HepG2 (cell line): ENCODE results near the gene PPM1F. TPM values are rescaled to one million over a fixed set of nuclear protein-coding genes. Genes with fewer than 3 reads are reported as not detected.

Source experiments
- ATAC-seq: fragments of 200-7000 bp; cut with Tn5 transposase; 3 replicates; pipeline ENCODE4 v1.9.1; 2020; ENCODE audit warnings: mild to moderate bottlenecking, moderate library complexity
- BruUV-seq: library from RNA; stranded (reverse); fragments of 400-500 nt; replicated peaks from 2 replicates; lab custom pipeline; 2021; lab: Mats Ljungman, UMichigan
- CTCF ChIA-PET: fragments of 300-600 bp; formaldehyde crosslinking; extraction: SDS; loops from one replicate; lab custom pipeline; 2021; ENCODE audit warnings: low total read pairs, inconsistent platforms, low intra/inter-chr PET ratio; lab: Yijun Ruan, JAX
- POLR2A ChIA-PET: fragments of 350-600 bp; sonication (Branson Sonifier 250); formaldehyde crosslinking; loops from one replicate; lab custom pipeline; 2020; ENCODE audit warnings: antibody characterized with exemption, inconsistent platforms; lab: Yijun Ruan, JAX
- DNase-seq: peaks from one replicate; pipeline ENCODE4 v3.0.0-alpha.2; 2015; ENCODE audit warnings: low spot score
- FAIRE-seq: peaks from 3 replicates; lab custom pipeline; 2011; peaks lifted over from hg19 to GRCh38; lab: Jason Lieb, UNC
- H2AFZ ChIP-seq: one replicate; pipeline ENCODE4 v1.6.1; 2011; ENCODE audit warnings: low read length, inconsistent platforms
- H3K27ac ChIP-seq: fragments of 300-600 bp; 3 replicates; pipeline ENCODE4 v1.8.0; 2011; ENCODE audit warnings: mixed run types, mild to moderate bottlenecking, mixed read lengths, low read length, inconsistent platforms; ENCODE audit not compliant: insufficient read depth; ENCODE audit errors: extremely low read length
- H3K27me3 ChIP-seq, 2 experiments: fragments of 200-600 bp in 1 of 2; 2 replicates in 1 of 2; 3 replicates in 1 of 2; pipeline versions ENCODE4 v1.6.0 to v1.8.0; 2011; ENCODE audit warnings: low read length in 2 of 2, mild to moderate bottlenecking in 2 of 2, moderate library complexity in 2 of 2, inconsistent platforms in 1 of 2; ENCODE audit not compliant: insufficient read depth in 2 of 2, control insufficient read depth in 1 of 2
- H3K36me3 ChIP-seq, 2 experiments: fragments of 200-600 bp in 1 of 2; replicated peaks in 1 of 2; 2 replicates in 1 of 2; 3 replicates in 1 of 2; pipeline versions ENCODE4 v1.5.1 to v1.8.0; 2011; ENCODE audit warnings: low read length in 2 of 2, inconsistent platforms in 1 of 2; ENCODE audit not compliant: insufficient read depth in 2 of 2, control insufficient read depth in 1 of 2
- H3K4me1 ChIP-seq: 2 replicates; pipeline ENCODE4 v1.5.1; 2012; ENCODE audit warnings: low read length, inconsistent platforms; ENCODE audit not compliant: insufficient read depth
- H3K4me2 ChIP-seq: 2 replicates; pipeline ENCODE4 v1.6.0; 2011; ENCODE audit warnings: low read depth, low read length, inconsistent platforms
- H3K4me3 ChIP-seq, 3 experiments: fragments of 200-600 bp in 1 of 3; sonication (generic), shearing (Covaris generic) in 1 of 3; replicated peaks in 1 of 3; 2 replicates each; pipeline ENCODE4 v1.5.1; 2011 to 2016; ENCODE audit warnings: low read length in 3 of 3, inconsistent platforms in 2 of 3, low read depth in 2 of 3, mild to moderate bottlenecking in 2 of 3, control low read depth in 1 of 3, mixed read lengths in 1 of 3; ENCODE audit not compliant: insufficient read depth in 1 of 3
- H3K79me2 ChIP-seq: one replicate; pipeline ENCODE4 v1.6.1; 2011; ENCODE audit warnings: low read length, inconsistent platforms; ENCODE audit not compliant: insufficient read depth
- H3K9ac ChIP-seq: 2 replicates; pipeline ENCODE4 v1.6.0; 2011; ENCODE audit warnings: mild to moderate bottlenecking, low read depth, low read length, inconsistent platforms; ENCODE audit not compliant: insufficient read depth
- H3K9me3 ChIP-seq: 2 replicates; pipeline ENCODE4 v1.5.1; 2012; ENCODE audit warnings: mild to moderate bottlenecking, low read length
- H4K20me1 ChIP-seq: 2 replicates; pipeline ENCODE4 v1.6.0; 2011; ENCODE audit warnings: inconsistent platforms, mild to moderate bottlenecking, low read length, moderate library complexity; ENCODE audit not compliant: insufficient read depth
- ARHGAP35 ChIP-seq: sonication (generic); formaldehyde crosslinking; IDR thresholded peaks from 2 replicates; pipeline ENCODE4 v1.9.0; 2022; ENCODE audit warnings: mild to moderate bottlenecking, inconsistent platforms, moderate library complexity, missing genetic modification reagents, borderline replicate concordance
- FOXK1 ChIP-seq: sonication (generic); formaldehyde crosslinking; IDR thresholded peaks from 2 replicates; pipeline ENCODE4 v1.4.0; 2020; ENCODE audit warnings: low read depth, missing genetic modification reagents, borderline replicate concordance
- GTF3A ChIP-seq: sonication (generic); formaldehyde crosslinking; conservative IDR thresholded peaks from 2 replicates; pipeline ENCODE4 v1.4.0; 2020; ENCODE audit warnings: mild to moderate bottlenecking, missing genetic modification reagents
- HMGA1 ChIP-seq: sonication (generic); formaldehyde crosslinking; conservative IDR thresholded peaks from 2 replicates; pipeline ENCODE4 v1.4.0; 2020; ENCODE audit warnings: missing genetic modification reagents
- MYNN ChIP-seq: sonication (generic); formaldehyde crosslinking; IDR thresholded peaks from 2 replicates; pipeline ENCODE4 v1.4.0; 2020; ENCODE audit warnings: mild to moderate bottlenecking, low read depth, missing genetic modification reagents
- NCOA5 ChIP-seq: sonication (generic); formaldehyde crosslinking; IDR thresholded peaks from 2 replicates; pipeline ENCODE4 v1.4.0; 2020; ENCODE audit warnings: missing genetic modification reagents
- PITX1 ChIP-seq: sonication (generic); formaldehyde crosslinking; IDR thresholded peaks from 2 replicates; pipeline ENCODE4 v1.5.1; 2020; ENCODE audit warnings: mild to moderate bottlenecking, missing genetic modification reagents
- SIX1 ChIP-seq: sonication (generic); formaldehyde crosslinking; IDR thresholded peaks from 2 replicates; pipeline ENCODE4 v1.4.0; 2020; ENCODE audit warnings: missing genetic modification reagents, borderline replicate concordance
- SMC3 ChIP-seq: IDR thresholded peaks from 2 replicates; pipeline ENCODE4 v1.6.1; 2011; ENCODE audit warnings: low read length, improper control_type of control experiment
- TOE1 ChIP-seq: sonication (generic); formaldehyde crosslinking; IDR thresholded peaks from 2 replicates; pipeline ENCODE4 v1.4.0; 2020; ENCODE audit warnings: mild to moderate bottlenecking, missing genetic modification reagents
- WIZ ChIP-seq: sonication (generic); formaldehyde crosslinking; IDR thresholded peaks from 2 replicates; pipeline ENCODE4 v1.5.1; 2020; ENCODE audit warnings: mild to moderate bottlenecking, missing genetic modification reagents
- ZFAT ChIP-seq: sonication (generic); formaldehyde crosslinking; conservative IDR thresholded peaks from 2 replicates; pipeline ENCODE4 v1.8.1; 2023; ENCODE audit warnings: missing genetic modification reagents, inconsistent platforms
- ZNF281 ChIP-seq: sonication (generic); formaldehyde crosslinking; IDR thresholded peaks from 2 replicates; pipeline ENCODE4 v1.4.0; 2020; ENCODE audit warnings: missing genetic modification reagents, borderline replicate concordance
- ZNF501 ChIP-seq: sonication (generic); formaldehyde crosslinking; IDR thresholded peaks from 2 replicates; pipeline ENCODE4 v1.5.1; 2020; ENCODE audit warnings: mild to moderate bottlenecking, moderate library complexity, missing genetic modification reagents
- ZNF512B ChIP-seq: sonication (generic); formaldehyde crosslinking; IDR thresholded peaks from 2 replicates; pipeline ENCODE4 v1.5.1; 2020; ENCODE audit warnings: missing genetic modification reagents, mild to moderate bottlenecking, borderline replicate concordance
- ZNF558 ChIP-seq: sonication (generic); formaldehyde crosslinking; IDR thresholded peaks from 2 replicates; pipeline ENCODE4 v1.9.0; 2022; ENCODE audit warnings: mild to moderate bottlenecking, missing genetic modification reagents, borderline replicate concordance
- ZNF816 ChIP-seq: sonication (generic); formaldehyde crosslinking; IDR thresholded peaks from 2 replicates; pipeline ENCODE4 v1.8.0; 2022; ENCODE audit warnings: missing genetic modification reagents, mild to moderate bottlenecking, borderline replicate concordance
- whole genome bisulfite sequencing: methylation state at CpG from one replicate; pipeline ENCODE4 v1.1.6; 2017; ENCODE audit warnings: low lambda C conversion rate; 5-methylcytosine and 5-hydroxymethylcytosine counted together
- in situ Hi-C: cut with HindIII; loops from 2 replicates; pipeline ENCODE4 v1.10.0; 2017; ENCODE audit warnings: low pct_unique_long_range_greater_than_20kb; ENCODE audit not compliant: extremely low pct_ligation_motif_present
- intact Hi-C: fragments of 100-400 bp; cut with micrococcal nuclease; formaldehyde crosslinking; loops from one replicate; pipeline ENCODE4 v1.10.0; 2022; ENCODE audit not compliant: unreplicated experiment
- polyA plus RNA-seq, 8 experiments: library from polyadenylated mRNA; depleted of rRNA in 3 of 8; stranded (reverse) in 7 of 8; unstranded in 1 of 8; fragments of >200 nt; fragmentation: Illumina TruSeq in 4 of 8; extraction: Trizol in 4 of 8; gene quantifications; 2 replicates each; pipeline versions ENCODE4 v1.2.1 to v1.2.3, GENCODE V29; 2011 to 2016; ENCODE audit warnings: low read depth in 4 of 8, missing spikeins in 1 of 8, mixed read lengths in 1 of 8; ENCODE audit not compliant: insufficient read depth in 1 of 8
- total RNA-seq, 5 experiments: library from RNA; depleted of rRNA; stranded (reverse); fragments of >200 nt; fragmentation: Illumina TruSeq; extraction: Trizol; gene quantifications; 2 replicates each; pipeline ENCODE4 v1.2.3, GENCODE V29; 2016; ENCODE audit warnings: low read depth in 1 of 5

PPM1F gene
- total and polyA plus RNA-seq, 2 of the 13 experiments (the other 11 are each of a cell fraction or from before 2014, with no cell fraction given): 11.0 to 19.6 TPM

GRCh38 chr22:21966643-21967516 is 14.2 kb upstream of the PPM1F start:
- intact Hi-C loops (no loop called here), in situ Hi-C loops (no loop called here)
- Histone ChIP-seq H3K9me3 (no peaks in the 10 kb centered on the region), H3K4me2 (no peak overlapping the region), H3K4me3 (no peak overlapping the region)
- CTCF ChIA-PET: no interaction called here
- TF ChIP-seq ZNF816 (CRISPR knock-in tag) (no peak), WIZ (CRISPR knock-in tag) (no peak), ZNF281 (CRISPR knock-in tag) (no peak), TOE1 (no peak), ZNF501 (CRISPR knock-in tag) (no peak), MYNN (no peak), HMGA1 (CRISPR knock-in tag) (no peak), GTF3A (CRISPR knock-in tag) (no peak), PITX1 (CRISPR knock-in tag) (no peak), NCOA5 (no peak), FOXK1 (no peak), SMC3 (no peak), ZNF558 (CRISPR knock-in tag) (no peak), ZNF512B (CRISPR knock-in tag) (no peak), ARHGAP35 (no peak), ZFAT (CRISPR knock-in tag) (no peak), SIX1 (no peak)
- TF ChIP-seq, all 625 proteins: peak for 0
- no peak overlapping the region for H2AFZ ChIP-seq
- POLR2A ChIA-PET: no interaction called here
- H3K27me3 ChIP-seq: no peaks in the 10 kb centered on the region
- H3K9ac ChIP-seq: no peak overlapping the region
- DNase-seq (no peak), FAIRE-seq (no peak), ATAC-seq (no peak)
- WGBS: 94% methylated on average over 14 of the region's 16 CpGs
- peaks cover 32 to 81% of the 10 kb centered on the region in 2 experiments for H3K36me3 ChIP-seq
- no peaks in the 10 kb centered on the region for H3K79me2 ChIP-seq
- H3K4me1 ChIP-seq: no peaks in the 10 kb centered on the region
- H4K20me1 ChIP-seq: no peaks in the 10 kb centered on the region
- BruUV-seq: no TSS peak
- H3K27ac ChIP-seq: no peak overlapping the region
